ENCODE data around the gene MAGEA11. TPM values are rescaled to one million over a fixed set of nuclear protein-coding genes. Genes with fewer than 3 reads are reported as not detected.
"Not testable (repeated sequence)": the region's sequence is repeated elsewhere in the genome, so short reads cannot be mapped to it uniquely, and the experiment has no call there.

MAGEA11 gene
- not detected in 2 replicates for total RNA-seq (ENCODE audit: low replicate concordance)

- DNase-seq (ENCODE audit: low read depth): no peak
- H3K4me3 ChIP-seq (ENCODE audit: low read depth, low read length): no peak within 1 kb of the TSS
- no peak for TF ChIP-seq CTCF (IDR thresholded peaks at IDR 0.05; ENCODE audit: insufficient read depth, low read length)
These were observed at the start of gene MAGEA11 for GRCh38 chrX:149711545-149712236. Gene MAGEA11, plus strand, starts transcription at chrX:149712060. Its CDS starts 1,100 bp downstream, at chrX:149713160.

GRCh38 chrX:149675088-149675487, 36.8 kb upstream of the MAGEA11 start:
- not testable (repeated sequence) for DNase-seq (ENCODE audit: low read depth); H3K4me3 ChIP-seq (ENCODE audit: low read depth, low read length)

DNA sequence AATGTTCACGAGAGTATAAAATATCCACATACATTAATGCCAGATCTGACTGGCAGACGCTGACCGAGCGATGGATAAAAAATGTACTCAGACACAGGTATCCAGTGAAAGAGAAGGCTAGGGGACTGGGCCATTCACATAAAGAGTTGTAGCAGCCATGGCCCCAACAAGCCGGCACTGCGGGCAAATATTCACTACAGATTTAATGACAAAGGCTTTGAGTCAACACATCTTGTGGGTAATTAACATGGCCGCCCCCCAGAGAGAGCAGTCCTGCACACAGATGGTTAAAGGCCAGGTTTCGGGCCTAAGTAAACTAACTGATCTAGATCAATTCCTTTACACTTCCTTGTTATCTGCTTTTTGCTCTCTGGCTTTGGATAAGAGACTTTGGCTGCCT, 36.3 kb upstream of the MAGEA11 start:
- DNase-seq (ENCODE audit: low read depth); H3K4me3 ChIP-seq (ENCODE audit: low read depth, low read length): not testable (repeated sequence)

- DNase-seq (ENCODE audit: low read depth); H3K4me3 ChIP-seq (ENCODE audit: low read depth, low read length): not testable (repeated sequence)
These were observed 32.6 kb upstream of the MAGEA11 start for GRCh38 chrX:149679164-149679678.

- no peak for TF ChIP-seq CTCF (IDR thresholded peaks at IDR 0.05; ENCODE audit: insufficient read depth, low read length)
- H3K4me3 ChIP-seq (ENCODE audit: low read depth, low read length): no peak overlapping the region
- DNase-seq (ENCODE audit: low read depth): no peak
These were observed 30.7 kb upstream of the MAGEA11 start for GRCh38 chrX:149681182-149681581.

DNA sequence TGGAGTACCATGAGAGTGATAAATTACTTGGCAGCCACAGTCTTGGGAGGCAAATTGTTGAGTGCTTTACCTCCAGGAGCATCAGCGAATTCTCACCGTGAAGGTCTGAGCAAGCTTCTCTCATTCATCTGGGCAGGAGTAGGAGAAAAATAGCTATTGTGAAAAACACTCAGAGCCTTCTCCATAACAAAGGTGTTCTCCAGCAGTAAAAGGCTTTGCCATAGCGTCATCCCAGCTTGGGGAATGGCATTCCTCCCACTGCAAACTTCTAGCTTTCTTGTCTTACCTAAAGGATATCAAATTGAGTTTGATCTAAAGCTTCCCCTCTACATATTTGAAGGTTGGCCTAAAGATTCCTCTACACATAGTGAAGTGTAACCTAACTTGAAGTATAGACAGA, 29.8 kb upstream of the MAGEA11 start:
- no peak for DNase-seq (ENCODE audit: low read depth)
- no peak overlapping the region for H3K4me3 ChIP-seq (ENCODE audit: low read depth, low read length)
- no peak for TF ChIP-seq CTCF (IDR thresholded peaks at IDR 0.05; ENCODE audit: insufficient read depth, low read length)

DNA sequence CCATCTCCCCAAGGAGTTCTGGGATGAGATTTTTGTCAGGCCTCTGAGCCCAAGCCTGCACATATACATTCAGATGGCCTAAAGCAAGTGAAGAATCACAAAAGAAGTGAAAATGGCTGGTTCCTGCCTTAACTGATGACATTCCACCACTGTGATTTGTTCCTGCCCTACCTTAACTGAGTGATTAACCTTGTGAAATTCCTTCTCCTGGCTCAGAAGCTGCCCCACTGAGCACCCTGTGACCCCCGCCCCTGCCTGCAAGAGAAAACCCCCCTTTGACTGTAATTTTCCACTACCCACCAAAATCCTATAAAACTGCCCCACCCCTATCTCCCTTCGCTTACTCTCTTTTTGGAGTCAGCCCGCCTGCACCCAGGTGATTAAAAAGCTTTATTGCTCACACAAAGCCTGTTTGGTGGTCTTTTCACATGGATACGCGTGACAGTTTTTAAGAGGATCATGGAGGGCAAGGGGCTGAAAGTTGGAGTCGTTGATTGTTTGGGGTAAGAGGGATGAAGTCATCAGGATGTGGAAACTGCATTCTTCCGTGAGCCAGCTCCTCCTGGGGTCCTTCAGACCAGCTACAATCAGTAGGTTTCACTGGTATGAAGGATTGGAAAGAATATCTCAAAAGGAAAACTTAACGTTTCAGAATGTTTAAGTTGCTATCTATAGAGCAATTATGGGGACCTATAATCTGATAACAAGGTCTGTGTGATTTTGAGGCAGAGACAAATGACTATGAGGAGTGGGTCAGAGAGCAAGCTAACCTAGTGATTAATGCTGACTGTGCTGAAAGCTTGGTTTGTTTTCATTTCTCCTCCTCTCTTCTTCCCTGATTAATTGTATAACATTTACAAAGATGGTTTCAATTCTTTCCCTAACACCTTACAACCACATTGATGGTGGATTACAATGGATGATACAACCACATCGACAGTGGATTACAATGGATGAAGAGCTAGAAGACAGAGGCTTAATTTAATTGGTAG, 28.6 kb upstream of the MAGEA11 start:
- no peak for DNase-seq (ENCODE audit: low read depth)
- no peak overlapping the region for H3K4me3 ChIP-seq (ENCODE audit: low read depth, low read length)
- TF ChIP-seq CTCF (IDR thresholded peaks at IDR 0.05; ENCODE audit: insufficient read depth, low read length): no peak

- H3K4me3 ChIP-seq (ENCODE audit: low read depth, low read length): no peak overlapping the region
- no peak for DNase-seq (ENCODE audit: low read depth)
- no peak for TF ChIP-seq CTCF (IDR thresholded peaks at IDR 0.05; ENCODE audit: insufficient read depth, low read length)
These were observed 27.7 kb upstream of the MAGEA11 start for GRCh38 chrX:149683966-149684730.
